GM23338 (cell line): Measurements from ENCODE around the gene FAM13A. TPM values are rescaled to one million over a fixed set of nuclear protein-coding genes. Genes with fewer than 3 reads are reported as not detected.

Experiments used
- ATAC-seq: fragments of 200-7000 bp; cut with Tn5 transposase; 3 replicates; pipeline ENCODE4 v1.9.1; 2020
- DNase-seq: peaks from one replicate; pipeline ENCODE4 v3.0.0-alpha.2; 2015; ENCODE audit warnings: low spot score
- H2AFZ ChIP-seq: fragments of 200-600 bp; sonication (generic); 2 replicates; pipeline ENCODE4 v1.8.0; 2016; ENCODE audit warnings: antibody characterized with exemption, mild to moderate bottlenecking, moderate library complexity
- H3F3A ChIP-seq: fragments of 200-600 bp; sonication (generic); replicated peaks from 2 replicates; pipeline ENCODE4 v1.8.0; 2017; ENCODE audit warnings: antibody characterized with exemption, mixed run types, low read depth
- H3K27ac ChIP-seq: fragments of 200-600 bp; sonication (generic); 2 replicates; pipeline ENCODE4 v1.6.1; 2016; ENCODE audit warnings: low read depth
- H3K27me3 ChIP-seq: fragments of 200-600 bp; sonication (generic); 2 replicates; pipeline ENCODE4 v1.8.0; 2016; ENCODE audit warnings: mild to moderate bottlenecking, mixed run types, moderate library complexity; ENCODE audit not compliant: insufficient read depth
- H3K36me3 ChIP-seq: fragments of 200-600 bp; sonication (generic); 2 replicates; pipeline ENCODE4 v1.8.0; 2016; ENCODE audit warnings: mild to moderate bottlenecking; ENCODE audit not compliant: insufficient read depth
- H3K4me1 ChIP-seq: fragments of 200-600 bp; sonication (generic); 2 replicates; pipeline ENCODE4 v1.8.0; 2016; ENCODE audit warnings: mild to moderate bottlenecking, moderate library complexity; ENCODE audit not compliant: insufficient read depth
- H3K4me2 ChIP-seq: fragments of 200-600 bp; sonication (generic); 2 replicates; pipeline ENCODE4 v1.7.1; 2017; ENCODE audit warnings: mixed run types
- H3K4me3 ChIP-seq: fragments of 200-600 bp; sonication (generic); 2 replicates; pipeline ENCODE4 v1.6.1; 2016; ENCODE audit warnings: mixed run types
- H3K79me2 ChIP-seq: fragments of 200-600 bp; sonication (generic); replicated peaks from 2 replicates; pipeline ENCODE4 v1.8.0; 2017; ENCODE audit warnings: mild to moderate bottlenecking; ENCODE audit not compliant: insufficient read depth
- H3K9me2 ChIP-seq: fragments of 200-600 bp; sonication (generic); 2 replicates; pipeline ENCODE4 v1.8.0; 2017; ENCODE audit not compliant: insufficient read depth
- H4K20me1 ChIP-seq: fragments of 200-600 bp; sonication (generic); replicated peaks from 2 replicates; pipeline ENCODE4 v1.8.0; 2017; ENCODE audit warnings: mild to moderate bottlenecking; ENCODE audit not compliant: insufficient read depth
- H3K27ac Mint-ChIP-seq: 2 replicates; pipeline ENCODE4 v1.8.0; 2020; ENCODE audit warnings: inconsistent platforms, mild to moderate bottlenecking, moderate library complexity, mixed read lengths
- H3K27me3 Mint-ChIP-seq: 3 replicates; pipeline ENCODE4 v1.8.0; 2022; ENCODE audit warnings: low read depth, mild to moderate bottlenecking, moderate library complexity, mixed read lengths, inconsistent platforms; ENCODE audit not compliant: insufficient read depth, poor library complexity
- H3K36me3 Mint-ChIP-seq: 3 replicates; pipeline ENCODE4 v1.8.0; 2021; ENCODE audit warnings: low read depth, mild to moderate bottlenecking, inconsistent platforms, moderate library complexity, mixed read lengths
- H3K4me1 Mint-ChIP-seq: 3 replicates; pipeline ENCODE4 v1.8.0; 2020; ENCODE audit warnings: mild to moderate bottlenecking, inconsistent platforms, mixed read lengths
- H3K4me3 Mint-ChIP-seq: 3 replicates; pipeline ENCODE4 v1.8.0; 2021; ENCODE audit warnings: moderate library complexity, mild to moderate bottlenecking, inconsistent platforms, mixed read lengths
- H3K9me3 Mint-ChIP-seq: 3 replicates; pipeline ENCODE4 v1.8.0; 2020; ENCODE audit warnings: moderate library complexity, mild to moderate bottlenecking, inconsistent platforms, mixed read lengths
- CREB1 ChIP-seq: fragments of 250-450 bp; sonication (Bioruptor Pico); IDR thresholded peaks from 2 replicates; pipeline ENCODE4 v1.5.0; 2020; ENCODE audit warnings: low read depth, mild to moderate bottlenecking, moderate library complexity
- EZH2 ChIP-seq: fragments of 200-600 bp; sonication (generic); IDR thresholded peaks from one replicate; pipeline ENCODE4 v1.8.0; 2017; ENCODE audit warnings: antibody characterized with exemption, mild to moderate bottlenecking, low read depth; ENCODE audit not compliant: unreplicated experiment
- JUNB ChIP-seq: IDR thresholded peaks from one replicate; pipeline ENCODE4 v1.6.1; 2016; ENCODE audit warnings: antibody characterized with exemption; ENCODE audit not compliant: unreplicated experiment
- POLR2AphosphoS5 ChIP-seq: IDR thresholded peaks from 2 replicates; pipeline ENCODE4 v1.6.1; 2016; ENCODE audit warnings: antibody characterized with exemption, low read depth
- STAT1 ChIP-seq: IDR thresholded peaks from one replicate; pipeline ENCODE4 v1.6.1; 2016; ENCODE audit warnings: antibody characterized with exemption; ENCODE audit not compliant: unreplicated experiment
- ZNF114 ChIP-seq: fragments of 250-450 bp; sonication (Bioruptor Pico); IDR thresholded peaks from 2 replicates; pipeline ENCODE4 v1.5.0; 2020; ENCODE audit warnings: mild to moderate bottlenecking, moderate library complexity
- polyA plus RNA-seq: library from polyadenylated mRNA; unstranded; fragments of >200 nt; fragmentation: Nextera tagmentation; extraction: Ambion mirVana; gene quantifications from 2 replicates; pipeline ENCODE4 v1.2.1, GENCODE V29; 2016
- total RNA-seq: library from RNA; depleted of rRNA; stranded (reverse); fragments of >200 nt; shearing (Covaris generic); gene quantifications from 2 replicates; pipeline ENCODE4 v1.2.3, GENCODE V29; 2014
- TF ChIP-seq, protein P1 (sequence below): IDR thresholded peaks from one replicate; pipeline ENCODE4 v1.6.1; 2018; ENCODE audit warnings: antibody characterized with exemption; ENCODE audit not compliant: unreplicated experiment
- TF ChIP-seq, protein P2 (sequence below), 2 experiments: fragments of 200-600 bp in 1 of 2; sonication (generic) in 1 of 2; conservative IDR thresholded peaks; 2 replicates each; pipeline versions ENCODE4 v1.5.1 to v1.6.1; 2016 to 2017; ENCODE audit warnings: antibody characterized with exemption in 2 of 2, low read depth in 2 of 2, mild to moderate bottlenecking in 2 of 2, moderate library complexity in 1 of 2
- TF ChIP-seq, protein P3 (sequence below): IDR thresholded peaks from 2 replicates; pipeline ENCODE4 v1.6.1; 2016; ENCODE audit warnings: antibody characterized with exemption

Gene FAM13A
- total and polyA plus RNA-seq, 2 experiments from 2014 or later, result 13.9 to 28.4 TPM

DNA sequence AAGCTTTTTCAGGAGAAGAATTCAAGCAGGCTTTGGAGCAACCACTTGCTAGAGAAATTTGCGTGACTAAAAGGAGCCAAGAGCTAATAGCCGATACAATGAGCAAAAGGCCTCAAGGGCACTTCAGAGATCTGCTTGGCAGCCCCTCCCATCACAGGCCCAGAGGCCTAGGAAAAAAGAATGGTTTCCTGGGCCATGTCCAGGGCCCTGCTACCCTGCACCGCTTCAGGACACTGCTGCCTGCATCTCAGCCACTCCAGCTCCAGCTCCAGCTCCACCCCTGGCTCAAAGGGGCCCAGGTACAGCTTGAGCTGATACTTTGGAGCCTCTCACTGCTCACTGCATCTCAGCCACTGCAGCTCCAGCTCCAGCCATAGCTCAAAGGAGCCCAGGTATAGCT, 98.9 kb downstream of the FAM13A start (continued):
- TF ChIP-seq, protein P1, sequence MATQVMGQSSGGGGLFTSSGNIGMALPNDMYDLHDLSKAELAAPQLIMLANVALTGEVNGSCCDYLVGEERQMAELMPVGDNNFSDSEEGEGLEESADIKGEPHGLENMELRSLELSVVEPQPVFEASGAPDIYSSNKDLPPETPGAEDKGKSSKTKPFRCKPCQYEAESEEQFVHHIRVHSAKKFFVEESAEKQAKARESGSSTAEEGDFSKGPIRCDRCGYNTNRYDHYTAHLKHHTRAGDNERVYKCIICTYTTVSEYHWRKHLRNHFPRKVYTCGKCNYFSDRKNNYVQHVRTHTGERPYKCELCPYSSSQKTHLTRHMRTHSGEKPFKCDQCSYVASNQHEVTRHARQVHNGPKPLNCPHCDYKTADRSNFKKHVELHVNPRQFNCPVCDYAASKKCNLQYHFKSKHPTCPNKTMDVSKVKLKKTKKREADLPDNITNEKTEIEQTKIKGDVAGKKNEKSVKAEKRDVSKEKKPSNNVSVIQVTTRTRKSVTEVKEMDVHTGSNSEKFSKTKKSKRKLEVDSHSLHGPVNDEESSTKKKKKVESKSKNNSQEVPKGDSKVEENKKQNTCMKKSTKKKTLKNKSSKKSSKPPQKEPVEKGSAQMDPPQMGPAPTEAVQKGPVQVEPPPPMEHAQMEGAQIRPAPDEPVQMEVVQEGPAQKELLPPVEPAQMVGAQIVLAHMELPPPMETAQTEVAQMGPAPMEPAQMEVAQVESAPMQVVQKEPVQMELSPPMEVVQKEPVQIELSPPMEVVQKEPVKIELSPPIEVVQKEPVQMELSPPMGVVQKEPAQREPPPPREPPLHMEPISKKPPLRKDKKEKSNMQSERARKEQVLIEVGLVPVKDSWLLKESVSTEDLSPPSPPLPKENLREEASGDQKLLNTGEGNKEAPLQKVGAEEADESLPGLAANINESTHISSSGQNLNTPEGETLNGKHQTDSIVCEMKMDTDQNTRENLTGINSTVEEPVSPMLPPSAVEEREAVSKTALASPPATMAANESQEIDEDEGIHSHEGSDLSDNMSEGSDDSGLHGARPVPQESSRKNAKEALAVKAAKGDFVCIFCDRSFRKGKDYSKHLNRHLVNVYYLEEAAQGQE, result no peak
- TF ChIP-seq, protein P2, sequence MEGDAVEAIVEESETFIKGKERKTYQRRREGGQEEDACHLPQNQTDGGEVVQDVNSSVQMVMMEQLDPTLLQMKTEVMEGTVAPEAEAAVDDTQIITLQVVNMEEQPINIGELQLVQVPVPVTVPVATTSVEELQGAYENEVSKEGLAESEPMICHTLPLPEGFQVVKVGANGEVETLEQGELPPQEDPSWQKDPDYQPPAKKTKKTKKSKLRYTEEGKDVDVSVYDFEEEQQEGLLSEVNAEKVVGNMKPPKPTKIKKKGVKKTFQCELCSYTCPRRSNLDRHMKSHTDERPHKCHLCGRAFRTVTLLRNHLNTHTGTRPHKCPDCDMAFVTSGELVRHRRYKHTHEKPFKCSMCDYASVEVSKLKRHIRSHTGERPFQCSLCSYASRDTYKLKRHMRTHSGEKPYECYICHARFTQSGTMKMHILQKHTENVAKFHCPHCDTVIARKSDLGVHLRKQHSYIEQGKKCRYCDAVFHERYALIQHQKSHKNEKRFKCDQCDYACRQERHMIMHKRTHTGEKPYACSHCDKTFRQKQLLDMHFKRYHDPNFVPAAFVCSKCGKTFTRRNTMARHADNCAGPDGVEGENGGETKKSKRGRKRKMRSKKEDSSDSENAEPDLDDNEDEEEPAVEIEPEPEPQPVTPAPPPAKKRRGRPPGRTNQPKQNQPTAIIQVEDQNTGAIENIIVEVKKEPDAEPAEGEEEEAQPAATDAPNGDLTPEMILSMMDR (conservative IDR thresholded peaks at IDR 0.05; ENCODE audit: low read depth in 2 of 2), result no peak
- TF ChIP-seq, protein P3, sequence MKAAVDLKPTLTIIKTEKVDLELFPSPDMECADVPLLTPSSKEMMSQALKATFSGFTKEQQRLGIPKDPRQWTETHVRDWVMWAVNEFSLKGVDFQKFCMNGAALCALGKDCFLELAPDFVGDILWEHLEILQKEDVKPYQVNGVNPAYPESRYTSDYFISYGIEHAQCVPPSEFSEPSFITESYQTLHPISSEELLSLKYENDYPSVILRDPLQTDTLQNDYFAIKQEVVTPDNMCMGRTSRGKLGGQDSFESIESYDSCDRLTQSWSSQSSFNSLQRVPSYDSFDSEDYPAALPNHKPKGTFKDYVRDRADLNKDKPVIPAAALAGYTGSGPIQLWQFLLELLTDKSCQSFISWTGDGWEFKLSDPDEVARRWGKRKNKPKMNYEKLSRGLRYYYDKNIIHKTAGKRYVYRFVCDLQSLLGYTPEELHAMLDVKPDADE, result no peak
- no peak for TF ChIP-seq POLR2AphosphoS5
- TF ChIP-seq ZNF114 (CRISPR knock-in tag), result no peak
- TF ChIP-seq EZH2, result no peak
- no peak for TF ChIP-seq CREB1 (CRISPR knock-in tag)
- no peak for TF ChIP-seq STAT1
- no peak for TF ChIP-seq JUNB

DNA sequence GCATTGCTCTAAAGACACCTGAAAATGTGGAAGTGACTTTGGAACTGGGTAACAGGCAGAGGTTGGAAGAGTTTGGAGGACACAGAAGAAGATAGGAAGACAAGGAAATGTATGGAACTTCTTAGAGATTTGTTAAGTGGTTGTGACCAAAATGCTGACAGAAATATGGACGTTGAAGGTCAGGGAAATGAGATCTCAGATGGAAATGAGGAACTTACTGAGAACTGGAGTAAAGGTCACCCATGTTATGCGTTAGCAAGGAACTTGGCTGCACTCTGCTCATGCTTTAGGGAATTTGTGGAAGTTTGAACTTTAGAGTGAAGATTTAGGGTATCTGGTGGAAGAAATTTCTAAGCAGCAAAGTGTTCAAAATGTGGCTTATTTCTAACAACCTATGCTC, 99.4 kb downstream of the FAM13A start:
- Histone ChIP-seq H3K79me2 (no peaks in the 10 kb centered on the region), H2AFZ (no peak overlapping the region), H3K27ac (no peak overlapping the region), H4K20me1 (no peaks in the 10 kb centered on the region), H3K4me3 (no peak overlapping the region), H3K9me2 (no peaks in the 10 kb centered on the region), H3F3A (no peaks in the 10 kb centered on the region), H3K4me2 (0 out of 2 replicates have a peak overlapping the region, but pooled peaks have one; percentile 6), H3K36me3 (no peaks in the 10 kb centered on the region), H3K27me3 (no peaks in the 10 kb centered on the region), H3K4me1 (peaks cover 33% of the 10 kb centered on the region)
- TF ChIP-seq, protein P3, result no peak
- Mint-ChIP-seq H3K36me3 (peaks cover 33% of the 10 kb centered on the region), H3K9me3 (peaks cover 18% of the 10 kb centered on the region), H3K4me1 (peaks cover 44% of the 10 kb centered on the region), H3K4me3 (no peak overlapping the region; the same call in 2 of the 3 replicates), H3K27me3 (peaks cover 5% of the 10 kb centered on the region), H3K27ac (0 out of 2 replicates have a peak overlapping the region, but pooled peaks have one; percentile 33)
- DNase-seq (no peak), ATAC-seq (no peak)
